ENCODE results near the gene MTPN. TPM values are rescaled to one million over a fixed set of nuclear protein-coding genes. Genes with fewer than 3 reads are reported as not detected.

MTPN gene
- total RNA-seq, 2 experiments from 2014 or later, result 91.3 to 281 TPM

DNA sequence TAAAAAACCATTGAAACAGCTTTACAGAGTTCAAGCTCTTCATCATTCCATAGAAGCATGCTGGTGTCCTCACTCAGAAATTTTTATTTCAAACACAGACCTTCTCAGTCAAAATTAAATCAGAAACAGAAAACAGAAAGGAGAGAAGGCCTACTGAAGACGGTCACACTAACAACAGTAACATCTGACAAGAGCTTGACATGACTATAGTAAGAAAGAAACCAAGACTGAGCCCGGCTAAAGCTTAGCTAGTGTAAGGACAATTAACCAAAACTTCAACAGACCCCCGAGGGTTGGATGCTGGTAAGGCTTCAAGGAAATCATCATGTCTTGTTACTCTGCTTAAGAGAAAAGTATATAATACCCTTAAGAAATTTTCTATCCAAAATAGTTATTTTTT lies 38.6 kb downstream of the MTPN start:
- Histone ChIP-seq H3K9me2 (ENCODE audit: insufficient read depth, low read length) (no peaks in the 10 kb centered on the region), H3K9me3 (ENCODE audit: low read length) (no peaks in the 10 kb centered on the region), H3K4me3 (ENCODE audit: low read depth, low read length, poor library complexity, severe bottlenecking) (no peak overlapping the region), H3K79me2 (ENCODE audit: insufficient read depth, low read depth, low read length) (peaks cover 96% of the 10 kb centered on the region), H3K36me3 (ENCODE audit: insufficient read depth, low read length) (peaks cover 86% of the 10 kb centered on the region), H3K4me2 (ENCODE audit: low read length) (no peak overlapping the region), H4K20me1 (ENCODE audit: insufficient read depth, low read length) (peaks cover 5% of the 10 kb centered on the region; the same call in 1 of the 2 replicates), H3K4me1 (ENCODE audit: insufficient read depth, low read length, poor library complexity, severe bottlenecking) (peaks cover 27% of the 10 kb centered on the region), H2AFZ (ENCODE audit: low read length) (no peak overlapping the region), H3K27ac (ENCODE audit: low read depth, low read length, poor library complexity, severe bottlenecking) (no peak overlapping the region)
- POLR2A ChIA-PET, result interaction anchor here (0.6 to 1.0 kb wide), 3 partner anchors 10 to 37 kb away, joined by 3 to 5 read pairs (median 4); no protein-coding TSS in a partner anchor
- TF ChIP-seq, protein P1, sequence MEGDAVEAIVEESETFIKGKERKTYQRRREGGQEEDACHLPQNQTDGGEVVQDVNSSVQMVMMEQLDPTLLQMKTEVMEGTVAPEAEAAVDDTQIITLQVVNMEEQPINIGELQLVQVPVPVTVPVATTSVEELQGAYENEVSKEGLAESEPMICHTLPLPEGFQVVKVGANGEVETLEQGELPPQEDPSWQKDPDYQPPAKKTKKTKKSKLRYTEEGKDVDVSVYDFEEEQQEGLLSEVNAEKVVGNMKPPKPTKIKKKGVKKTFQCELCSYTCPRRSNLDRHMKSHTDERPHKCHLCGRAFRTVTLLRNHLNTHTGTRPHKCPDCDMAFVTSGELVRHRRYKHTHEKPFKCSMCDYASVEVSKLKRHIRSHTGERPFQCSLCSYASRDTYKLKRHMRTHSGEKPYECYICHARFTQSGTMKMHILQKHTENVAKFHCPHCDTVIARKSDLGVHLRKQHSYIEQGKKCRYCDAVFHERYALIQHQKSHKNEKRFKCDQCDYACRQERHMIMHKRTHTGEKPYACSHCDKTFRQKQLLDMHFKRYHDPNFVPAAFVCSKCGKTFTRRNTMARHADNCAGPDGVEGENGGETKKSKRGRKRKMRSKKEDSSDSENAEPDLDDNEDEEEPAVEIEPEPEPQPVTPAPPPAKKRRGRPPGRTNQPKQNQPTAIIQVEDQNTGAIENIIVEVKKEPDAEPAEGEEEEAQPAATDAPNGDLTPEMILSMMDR (conservative IDR thresholded peaks at IDR 0.05; ENCODE audit: low read length), result no peak
- TF ChIP-seq EZH2phosphoT487 (IDR thresholded peaks at IDR 0.05; ENCODE audit: borderline replicate concordance, low read depth, low read length), result no peak
- no TSS peak for BruUV-seq (replicated peaks)
- intact Hi-C loops (cut with micrococcal nuclease; ENCODE audit: unreplicated experiment), result no loop called here
- CTCF ChIA-PET (ENCODE audit: unreplicated experiment), result no interaction called here
- no peak for DNase-seq (ENCODE audit: low spot score)

DNA sequence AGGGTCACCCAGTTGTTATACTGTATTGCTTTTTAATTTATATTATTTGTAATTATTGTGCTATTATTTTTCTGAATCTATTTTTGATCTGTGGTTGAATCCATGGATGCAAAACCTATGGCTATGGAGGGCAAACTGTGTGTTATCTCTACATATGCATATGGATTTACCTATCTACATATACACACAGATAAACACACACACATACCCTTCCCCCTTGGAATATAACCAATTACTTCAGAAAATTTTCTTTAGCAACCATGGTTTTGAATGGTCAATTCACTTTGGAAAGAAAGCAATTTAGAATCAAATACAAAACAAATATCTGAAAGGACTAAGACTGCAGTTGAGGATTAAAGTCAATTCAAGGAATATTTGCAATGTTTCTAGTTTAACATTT lies 39.1 kb downstream of the MTPN start:
- no peak overlapping the region for H3K4me2 ChIP-seq (ENCODE audit: low read length)
- H3K36me3 ChIP-seq (ENCODE audit: insufficient read depth, low read length), result peaks cover 84% of the 10 kb centered on the region
- DNase-seq (ENCODE audit: low spot score), result no peak
- TF ChIP-seq, protein P1 (conservative IDR thresholded peaks at IDR 0.05; ENCODE audit: low read length), result no peak
- TF ChIP-seq EZH2phosphoT487 (IDR thresholded peaks at IDR 0.05; ENCODE audit: borderline replicate concordance, low read depth, low read length), result no peak
- H3K9me2 ChIP-seq (ENCODE audit: insufficient read depth, low read length), result no peaks in the 10 kb centered on the region
- no peak overlapping the region for H3K27ac ChIP-seq (ENCODE audit: low read depth, low read length, poor library complexity, severe bottlenecking)
- H4K20me1 ChIP-seq (ENCODE audit: insufficient read depth, low read length), result peaks cover 5% of the 10 kb centered on the region; the same call in 1 of the 2 replicates
- no TSS peak for BruUV-seq (replicated peaks)
- H3K4me1 ChIP-seq (ENCODE audit: insufficient read depth, low read length, poor library complexity, severe bottlenecking), result peaks cover 22% of the 10 kb centered on the region
- CTCF ChIA-PET (ENCODE audit: unreplicated experiment), result no interaction called here
- H3K4me3 ChIP-seq (ENCODE audit: low read depth, low read length, poor library complexity, severe bottlenecking), result no peak overlapping the region
- POLR2A ChIA-PET, result interaction anchor here (0.6 to 1.5 kb wide), 4 partner anchors 10 to 37 kb away, joined by 3 to 5 read pairs (median 4); no protein-coding TSS in a partner anchor
- H3K9me3 ChIP-seq (ENCODE audit: low read length), result no peaks in the 10 kb centered on the region
- peaks cover 96% of the 10 kb centered on the region for H3K79me2 ChIP-seq (ENCODE audit: insufficient read depth, low read depth, low read length)
- intact Hi-C loops (cut with micrococcal nuclease; ENCODE audit: unreplicated experiment), result no loop called here
- no peak overlapping the region for H2AFZ ChIP-seq (ENCODE audit: low read length)

DNA sequence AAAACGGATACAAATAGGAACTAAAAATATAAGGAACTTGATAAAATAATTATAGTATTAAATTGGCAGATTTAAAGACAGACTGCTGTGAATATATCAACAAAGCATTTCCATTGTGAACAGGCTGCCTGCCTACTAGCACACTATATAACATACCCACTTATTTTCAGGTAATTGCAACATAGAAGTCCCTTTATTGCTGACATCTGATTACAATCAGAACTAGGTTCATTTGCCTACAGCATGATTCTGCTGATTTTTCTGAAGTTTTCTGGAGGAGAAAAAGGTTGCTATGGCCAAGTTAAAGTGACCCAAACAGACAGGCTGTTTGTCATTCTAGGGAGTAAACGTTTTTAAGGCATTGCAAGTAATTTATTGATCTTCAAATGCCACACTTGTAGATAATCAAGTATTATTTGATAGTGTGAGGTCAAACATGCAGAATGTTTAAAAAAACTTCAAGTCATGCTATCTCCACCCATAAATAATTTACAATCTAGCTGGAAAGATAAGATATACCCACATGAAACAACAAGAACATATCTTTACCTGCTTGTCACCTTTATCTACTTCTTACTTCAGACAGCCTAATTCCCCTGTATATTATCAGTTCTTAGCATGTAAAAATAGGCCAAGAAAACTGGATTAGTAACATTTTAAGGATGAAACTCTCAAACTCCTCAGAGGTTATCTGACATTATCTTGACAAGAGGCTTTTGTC lies 40.5 kb downstream of the MTPN start:
- TF ChIP-seq, protein P1 (conservative IDR thresholded peaks at IDR 0.05; ENCODE audit: low read length), result no peak
- TF ChIP-seq EZH2phosphoT487 (IDR thresholded peaks at IDR 0.05; ENCODE audit: borderline replicate concordance, low read depth, low read length), result no peak

More for the DNA sequence above, 40.5 kb downstream of the MTPN start:
- ChIA-PET CTCF (ENCODE audit: unreplicated experiment) (no interaction called here), POLR2A (interaction anchor here (1.1 to 1.5 kb wide), 2 partner anchors 10 to 34 kb away, joined by 3 to 4 read pairs; no protein-coding TSS in a partner anchor)
- Histone ChIP-seq H4K20me1 (ENCODE audit: insufficient read depth, low read length) (peaks cover 5% of the 10 kb centered on the region; the same call in 1 of the 2 replicates), H3K4me1 (ENCODE audit: insufficient read depth, low read length, poor library complexity, severe bottlenecking) (peaks cover 16% of the 10 kb centered on the region), H3K36me3 (ENCODE audit: insufficient read depth, low read length) (peaks cover 75% of the 10 kb centered on the region), H3K4me3 (ENCODE audit: low read depth, low read length, poor library complexity, severe bottlenecking) (no peak overlapping the region), H3K27ac (ENCODE audit: low read depth, low read length, poor library complexity, severe bottlenecking) (no peak overlapping the region), H3K4me2 (ENCODE audit: low read length) (no peak overlapping the region), H3K9me2 (ENCODE audit: insufficient read depth, low read length) (no peaks in the 10 kb centered on the region), H2AFZ (ENCODE audit: low read length) (no peak overlapping the region), H3K79me2 (ENCODE audit: insufficient read depth, low read depth, low read length) (peaks cover 96% of the 10 kb centered on the region), H3K9me3 (ENCODE audit: low read length) (no peaks in the 10 kb centered on the region)
- DNase-seq (ENCODE audit: low spot score), result no peak
- BruUV-seq (replicated peaks), result no TSS peak
- intact Hi-C loops (cut with micrococcal nuclease; ENCODE audit: unreplicated experiment), result no loop called here

Measured in OCI-LY7 (cell line).